Prostate gland (tissue), 2 donors: ENCODE measurements around the gene JARID2.

Source experiments
- CTCF ChIP-seq, 4 experiments: fragments of 200-600 bp in 2 of 4; fragments of 450-650 bp in 2 of 4; sonication (generic) in 2 of 4; IDR thresholded peaks; 1 replicate in 3 of 4; 2 replicates in 1 of 4; pipeline ENCODE4 v1.5.1; 2016 to 2019; ENCODE audit warnings: antibody characterized with exemption in 4 of 4, mild to moderate bottlenecking in 2 of 4, moderate library complexity in 2 of 4
- POLR2A ChIP-seq: fragments of 450-650 bp; IDR thresholded peaks from one replicate; pipeline ENCODE4 v1.6.1; 2016; ENCODE audit warnings: antibody characterized with exemption, mild to moderate bottlenecking
- POLR2AphosphoS5 ChIP-seq: sonication (generic); formaldehyde crosslinking; IDR thresholded peaks from one replicate; pipeline ENCODE4 v1.6.1; 2017; ENCODE audit warnings: antibody characterized with exemption

- TF ChIP-seq CTCF (IDR thresholded peaks at IDR 0.05) (no peak), POLR2AphosphoS5 (no peak), POLR2A (no peak)
Observed at GRCh38 chr6:15341311-15342001, 95.6 kb downstream of the JARID2 start.
